ENCODE data around the gene RGS6. TPM values are rescaled to one million over a fixed set of nuclear protein-coding genes. Genes with fewer than 3 reads are reported as not detected.

The RGS6 gene
- total RNA-seq, 2 donors from 2014 or later: 1.4 to 4.7 TPM

DNA sequence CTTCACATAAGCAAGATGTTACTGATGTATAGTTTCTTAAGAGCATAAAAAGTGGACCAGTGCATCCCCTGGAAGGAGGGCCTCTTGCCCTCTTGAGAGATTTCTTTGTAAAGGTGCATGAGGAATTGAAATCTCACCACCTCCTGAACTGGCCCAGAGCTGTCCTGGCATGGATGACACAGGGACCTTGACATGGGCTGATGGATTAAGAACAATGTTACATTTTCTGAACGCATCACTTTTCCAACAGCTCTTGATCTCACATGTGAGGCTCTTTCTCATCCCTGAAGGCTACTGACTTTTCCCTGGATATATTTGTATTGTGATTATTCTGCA is 360.4 kb downstream of the RGS6 start:
- TF ChIP-seq, protein P1, sequence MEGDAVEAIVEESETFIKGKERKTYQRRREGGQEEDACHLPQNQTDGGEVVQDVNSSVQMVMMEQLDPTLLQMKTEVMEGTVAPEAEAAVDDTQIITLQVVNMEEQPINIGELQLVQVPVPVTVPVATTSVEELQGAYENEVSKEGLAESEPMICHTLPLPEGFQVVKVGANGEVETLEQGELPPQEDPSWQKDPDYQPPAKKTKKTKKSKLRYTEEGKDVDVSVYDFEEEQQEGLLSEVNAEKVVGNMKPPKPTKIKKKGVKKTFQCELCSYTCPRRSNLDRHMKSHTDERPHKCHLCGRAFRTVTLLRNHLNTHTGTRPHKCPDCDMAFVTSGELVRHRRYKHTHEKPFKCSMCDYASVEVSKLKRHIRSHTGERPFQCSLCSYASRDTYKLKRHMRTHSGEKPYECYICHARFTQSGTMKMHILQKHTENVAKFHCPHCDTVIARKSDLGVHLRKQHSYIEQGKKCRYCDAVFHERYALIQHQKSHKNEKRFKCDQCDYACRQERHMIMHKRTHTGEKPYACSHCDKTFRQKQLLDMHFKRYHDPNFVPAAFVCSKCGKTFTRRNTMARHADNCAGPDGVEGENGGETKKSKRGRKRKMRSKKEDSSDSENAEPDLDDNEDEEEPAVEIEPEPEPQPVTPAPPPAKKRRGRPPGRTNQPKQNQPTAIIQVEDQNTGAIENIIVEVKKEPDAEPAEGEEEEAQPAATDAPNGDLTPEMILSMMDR (IDR thresholded peaks at IDR 0.05): no peak
- no peak for ATAC-seq (ENCODE audit: insufficient number of reproducible peaks, low FRiP score, low read depth)
- no peaks in the 10 kb centered on the region for H3K36me3 ChIP-seq

DNA sequence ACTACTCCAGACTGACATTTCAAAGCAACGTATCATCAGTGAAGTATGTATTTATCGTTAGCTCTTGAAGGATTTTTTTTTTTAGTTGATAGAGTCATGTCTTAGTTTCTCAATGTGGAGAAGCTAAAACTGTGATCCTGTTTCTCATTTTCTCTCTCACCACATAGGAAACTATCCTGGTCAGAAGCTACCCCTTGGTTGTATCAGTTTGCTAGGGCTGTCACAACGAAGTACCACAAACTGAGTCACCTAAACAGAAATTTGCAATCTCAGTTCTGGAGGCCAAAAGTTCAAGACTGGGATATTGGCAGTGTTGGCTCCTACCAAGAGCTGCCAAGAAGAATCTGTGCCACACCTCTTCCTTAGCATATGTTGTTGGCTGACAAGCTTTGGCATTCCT is 369.1 kb downstream of the RGS6 start:
- H3K36me3 ChIP-seq: no peaks in the 10 kb centered on the region
- ATAC-seq (ENCODE audit: insufficient number of reproducible peaks, low FRiP score, low read depth) (no peak), DNase-seq (ENCODE audit: low spot score) (no peak)
- H3K4me1 ChIP-seq (ENCODE audit: control insufficient read depth in 1 of 2, low read depth in 2 of 2): no peaks in the 10 kb centered on the region
- H3K4me3 ChIP-seq: no peak overlapping the region
- H3K9me3 ChIP-seq: peaks cover 13% of the 10 kb centered on the region
- H3K27ac ChIP-seq: no peak overlapping the region
- TF ChIP-seq, protein P1 (IDR thresholded peaks at IDR 0.05): no peak
- no peaks in the 10 kb centered on the region for H3K27me3 ChIP-seq (replicated peaks; ENCODE audit: insufficient read depth)

More for the DNA sequence above, 360.4 kb downstream of the RGS6 start:
- no peak overlapping the region for H3K4me3 ChIP-seq
- H3K27me3 ChIP-seq (replicated peaks; ENCODE audit: insufficient read depth): no peaks in the 10 kb centered on the region
- no peak for DNase-seq (ENCODE audit: low spot score)
- H3K27ac ChIP-seq: no peak overlapping the region
- no peaks in the 10 kb centered on the region for H3K4me1 ChIP-seq (ENCODE audit: control insufficient read depth in 1 of 2, low read depth in 2 of 2)
- H3K9me3 ChIP-seq: no peaks in the 10 kb centered on the region

DNA sequence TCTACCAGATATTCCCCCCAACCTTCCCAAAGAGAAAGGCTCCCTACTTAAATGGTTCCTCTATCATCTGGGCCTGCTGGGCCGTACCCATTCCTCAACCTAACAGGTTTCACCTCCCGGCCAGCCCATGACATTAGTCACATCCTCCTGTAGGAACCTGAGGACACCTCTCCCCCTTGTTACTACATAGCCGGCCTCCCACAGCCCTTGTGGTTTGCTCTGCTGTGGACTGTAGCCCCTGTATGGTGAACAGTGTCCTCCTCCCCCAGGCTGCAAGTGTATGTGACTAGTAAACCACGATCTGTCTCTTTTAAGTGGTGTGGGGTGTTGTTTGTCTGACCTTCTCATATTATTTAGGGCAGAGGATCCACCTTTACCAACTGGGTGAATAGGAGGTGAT is 371.7 kb downstream of the RGS6 start:
- TF ChIP-seq, protein P1 (IDR thresholded peaks at IDR 0.05): no peak
- no peak for DNase-seq (ENCODE audit: low spot score)

DNA sequence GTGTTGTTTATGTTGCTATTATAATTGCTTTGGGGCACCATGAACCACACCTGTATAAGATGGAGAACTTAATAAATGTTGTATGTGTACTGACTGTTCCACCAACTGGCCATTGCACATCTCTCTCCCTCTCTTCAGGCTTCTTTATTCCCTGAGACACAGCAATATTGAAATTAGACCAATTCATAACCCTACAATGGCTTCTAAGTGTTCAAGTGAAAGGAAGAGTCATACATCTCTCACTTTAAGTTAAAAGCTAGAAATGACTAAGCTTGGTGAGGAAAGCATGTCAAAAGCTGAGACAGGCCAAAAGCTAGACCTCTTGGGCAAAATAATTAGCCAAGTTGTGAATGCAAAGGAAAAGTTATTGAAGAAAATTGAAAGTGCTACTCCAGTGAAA is 373.3 kb downstream of the RGS6 start:
- Histone ChIP-seq H3K36me3 (no peaks in the 10 kb centered on the region), H3K27me3 (replicated peaks; ENCODE audit: insufficient read depth) (no peaks in the 10 kb centered on the region), H3K4me1 (ENCODE audit: control insufficient read depth in 1 of 2, low read depth in 2 of 2) (peaks cover 0 to 2% of the 10 kb centered on the region in 2 donors), H3K4me3 (no peak overlapping the region), H3K9me3 (peaks cover 11% of the 10 kb centered on the region), H3K27ac (no peak overlapping the region)
- TF ChIP-seq, protein P1 (IDR thresholded peaks at IDR 0.05): no peak
- ATAC-seq (ENCODE audit: insufficient number of reproducible peaks, low FRiP score, low read depth) (no peak), DNase-seq (ENCODE audit: low spot score) (no peak)

More for the DNA sequence above, 371.7 kb downstream of the RGS6 start:
- Histone ChIP-seq H3K36me3 (no peaks in the 10 kb centered on the region), H3K4me3 (no peak overlapping the region), H3K9me3 (peaks cover 11% of the 10 kb centered on the region), H3K27ac (no peak overlapping the region), H3K27me3 (replicated peaks; ENCODE audit: insufficient read depth) (no peaks in the 10 kb centered on the region), H3K4me1 (ENCODE audit: control insufficient read depth in 1 of 2, low read depth in 2 of 2) (no peaks in the 10 kb centered on the region)
- ATAC-seq (ENCODE audit: insufficient number of reproducible peaks, low FRiP score, low read depth): no peak

DNA sequence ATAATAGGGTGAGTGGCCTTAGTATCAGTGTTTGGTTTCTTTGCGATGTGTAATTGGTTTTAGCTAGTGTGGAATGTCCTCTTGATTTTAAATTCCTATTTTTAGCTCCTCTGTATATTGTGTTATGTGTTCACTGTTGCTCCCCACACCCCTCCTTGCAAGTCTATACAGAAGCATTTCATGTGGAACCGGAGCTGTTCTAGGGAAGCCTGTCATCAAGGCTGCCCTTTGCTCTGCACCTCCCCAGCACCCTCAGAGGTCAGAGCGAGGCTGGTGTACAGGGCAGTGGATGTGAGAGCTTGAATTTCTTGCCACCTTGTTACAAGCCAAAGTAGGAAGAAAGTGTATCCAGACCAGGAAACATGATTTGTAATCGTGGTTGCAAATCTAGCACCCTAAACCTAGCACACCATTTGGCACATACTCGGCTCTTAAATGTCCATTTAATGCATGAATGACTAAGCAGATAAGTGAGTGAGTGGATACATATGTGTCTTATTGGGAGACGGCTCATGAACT is 376.8 kb downstream of the RGS6 start:
- Histone ChIP-seq H3K4me1 (ENCODE audit: control insufficient read depth in 1 of 2, low read depth in 2 of 2) (peaks cover 7 to 21% of the 10 kb centered on the region in 2 donors), H3K27me3 (replicated peaks; ENCODE audit: insufficient read depth) (no peaks in the 10 kb centered on the region), H3K27ac (no peak overlapping the region), H3K9me3 (peaks cover 11% of the 10 kb centered on the region), H3K36me3 (no peaks in the 10 kb centered on the region), H3K4me3 (no peak overlapping the region)
- DNase-seq (ENCODE audit: low spot score) (no peak), ATAC-seq (ENCODE audit: insufficient number of reproducible peaks, low FRiP score, low read depth) (no peak)
- TF ChIP-seq, protein P1 (IDR thresholded peaks at IDR 0.05): no peak
